Caki2 (cell line): Measurements from ENCODE around the gene GOT1. TPM values are rescaled to one million over a fixed set of nuclear protein-coding genes. Genes with fewer than 3 reads are reported as not detected.

Experiments used
- DNase-seq: peaks from one replicate; pipeline ENCODE4 v3.0.0-alpha.2; 2015; ENCODE audit warnings: low read depth
- in situ Hi-C: cut with HindIII; loops from 2 replicates; pipeline ENCODE4 v1.10.0; 2016; ENCODE audit warnings: low sequenced_read_pairs, low pct_unique_long_range_greater_than_20kb, mixed read lengths
- total RNA-seq: library from RNA; depleted of rRNA; stranded (reverse); fragments of >200 nt; shearing (Covaris generic); gene quantifications from 2 replicates; pipeline ENCODE4 v1.2.3, GENCODE V29; 2014; ENCODE audit warnings: low replicate concordance; rRNA removed

GOT1 gene
- 18.8 and 25.4 TPM in 2 replicates for total RNA-seq

DNA sequence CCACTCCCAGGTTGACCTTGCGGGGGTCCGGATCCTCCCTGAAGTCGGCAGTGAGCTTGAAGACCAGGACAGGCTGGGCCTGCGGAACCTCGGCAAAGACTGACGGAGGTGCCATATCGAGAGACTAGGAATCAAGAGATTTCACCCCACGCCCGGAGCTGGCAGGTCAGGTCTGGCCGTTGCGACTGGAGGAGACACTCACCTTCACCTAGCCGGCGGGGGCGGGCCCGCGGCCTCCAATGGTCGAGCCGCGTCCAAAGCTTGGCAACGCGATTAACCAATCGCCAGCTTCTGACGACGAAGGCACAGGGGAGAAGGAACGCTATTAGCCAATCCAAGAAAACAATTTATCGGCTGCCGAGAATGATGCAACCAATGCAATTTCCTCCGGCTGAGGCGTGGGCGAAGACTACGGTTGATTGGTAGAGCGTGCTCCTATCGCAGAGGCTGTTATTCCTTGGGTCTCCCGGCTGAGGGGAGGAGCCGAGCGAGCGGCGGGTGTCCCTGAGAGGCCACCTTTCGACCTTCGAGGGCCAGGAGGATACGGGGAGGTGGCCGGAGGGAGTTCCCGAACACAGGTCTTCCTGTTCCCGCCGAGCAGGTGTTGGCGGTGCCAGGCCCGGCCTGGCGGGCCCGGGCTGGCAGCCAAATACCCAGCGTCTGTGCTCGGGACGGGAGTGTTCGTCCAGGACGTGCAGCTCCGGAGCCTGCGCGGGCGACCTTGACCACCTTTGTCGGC is at the start of gene GOT1:
TSS of gene GOT1 (minus strand) at position 174 of the 739 bp plus-strand sequence. CDS start at position 115, 59 bp downstream.
- in situ Hi-C loops, result loop anchor here (25.0 kb wide), 1 partner anchor 182 kb away; the partner anchor contains the start of gene SLC25A28
- peak; percentile 99 for DNase-seq

DNA sequence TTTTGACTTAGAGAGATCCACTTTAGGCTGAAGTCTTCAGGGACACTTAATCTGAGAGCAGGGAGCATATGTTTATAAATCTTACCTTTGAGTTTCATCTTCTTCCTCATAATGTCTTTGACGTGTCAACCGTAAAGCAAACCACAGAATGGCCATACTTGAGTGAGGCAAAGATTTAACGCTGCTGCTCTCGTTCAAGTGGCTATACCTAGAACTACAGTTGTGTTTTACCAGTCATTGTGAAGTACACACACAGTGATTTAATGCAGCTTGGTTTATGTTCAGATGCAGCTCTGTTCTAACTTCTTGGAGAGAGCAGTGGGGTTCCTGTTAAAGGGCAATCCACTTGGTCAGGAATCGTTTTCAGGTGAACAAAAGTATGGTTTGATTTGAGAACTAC is 39.9 kb upstream of the GOT1 start:
- in situ Hi-C loops, result no loop called here

DNA sequence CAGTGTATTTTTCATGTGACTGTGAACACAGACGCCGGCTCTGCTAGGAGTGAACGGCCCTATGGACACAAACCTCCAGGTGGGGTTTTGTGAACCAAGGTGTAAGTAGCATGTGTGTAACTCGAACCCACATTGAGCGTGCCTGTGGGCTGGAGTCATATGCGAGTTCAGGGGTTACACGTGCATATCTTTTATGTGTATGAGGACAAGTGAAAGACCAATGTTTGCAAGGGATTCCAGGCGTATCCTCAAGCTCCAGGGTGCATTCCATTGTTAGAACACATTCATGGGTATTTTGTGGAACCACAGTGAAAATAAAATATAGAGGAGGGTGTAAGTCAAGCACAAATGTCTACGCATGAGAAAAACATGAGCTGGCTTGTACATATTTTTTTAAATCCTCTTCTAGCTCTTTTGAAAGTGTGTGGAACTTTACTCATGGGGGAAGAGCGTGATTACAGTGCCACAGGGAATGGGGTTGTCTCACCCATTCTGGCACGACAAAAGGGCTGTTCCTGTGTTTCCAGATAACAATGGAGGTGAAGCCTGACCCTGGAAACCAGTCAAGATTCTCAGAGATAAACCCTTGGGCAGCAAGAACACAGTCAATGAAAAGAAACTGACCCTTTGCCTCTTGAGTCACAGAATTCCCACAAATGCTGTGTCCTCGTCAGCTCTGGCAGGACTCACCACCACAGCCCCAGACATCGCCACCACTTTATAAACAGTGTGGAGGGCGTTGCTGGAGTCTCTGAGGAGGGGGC is 37.0 kb upstream of the GOT1 start:
- DNase-seq, result no peak
- in situ Hi-C loops, result no loop called here

More for the DNA sequence above, 39.9 kb upstream of the GOT1 start:
- no peak for DNase-seq

DNA sequence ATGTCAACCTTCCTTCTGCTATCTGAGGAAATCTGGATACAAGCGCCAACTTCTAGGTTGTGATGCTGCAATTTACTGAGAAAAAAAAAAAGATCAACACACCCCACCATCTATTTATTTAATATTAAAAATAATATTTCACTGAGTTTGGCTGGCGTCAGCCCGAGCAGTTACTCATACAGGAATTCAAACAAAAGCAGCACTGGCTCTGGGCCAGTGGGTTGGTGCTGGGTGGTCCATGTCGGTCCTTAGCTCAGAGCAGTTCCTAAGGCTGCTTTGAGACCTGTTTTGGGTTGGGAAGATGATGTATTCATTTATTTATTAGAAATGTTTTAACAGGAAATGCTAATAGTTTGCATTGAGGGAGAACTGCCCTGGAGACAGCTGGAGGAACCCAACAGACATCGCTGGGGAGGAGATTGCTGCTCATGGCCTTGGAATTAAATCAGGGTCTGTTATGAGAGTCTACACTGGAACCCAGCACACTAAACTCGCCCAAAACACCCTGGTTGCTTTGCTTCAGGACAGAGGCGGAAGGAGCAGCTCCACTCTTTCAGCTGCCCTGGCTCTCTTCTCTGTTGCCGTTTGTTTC is 36.3 kb upstream of the GOT1 start:
- no peak for DNase-seq
- in situ Hi-C loops, result no loop called here

DNA sequence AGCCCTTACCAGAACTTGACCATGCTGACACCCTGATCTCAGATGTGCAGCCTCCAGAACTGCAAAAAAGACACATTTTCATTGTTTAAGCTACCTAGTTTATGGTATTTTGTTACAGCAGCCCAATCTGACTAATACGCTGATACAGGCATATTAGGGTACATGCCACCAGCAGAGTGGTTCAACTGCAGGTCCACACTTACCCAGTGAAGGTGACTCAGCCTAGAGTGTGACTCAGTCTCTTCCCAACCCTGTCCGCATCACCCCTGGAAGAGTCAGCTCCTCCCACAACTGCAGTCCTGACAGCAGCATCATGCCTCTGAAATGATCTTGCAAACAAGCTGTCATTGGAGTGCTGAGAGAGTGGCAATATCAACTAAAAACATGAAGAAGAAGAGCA is 30.8 kb upstream of the GOT1 start:
- DNase-seq, result no peak

DNA sequence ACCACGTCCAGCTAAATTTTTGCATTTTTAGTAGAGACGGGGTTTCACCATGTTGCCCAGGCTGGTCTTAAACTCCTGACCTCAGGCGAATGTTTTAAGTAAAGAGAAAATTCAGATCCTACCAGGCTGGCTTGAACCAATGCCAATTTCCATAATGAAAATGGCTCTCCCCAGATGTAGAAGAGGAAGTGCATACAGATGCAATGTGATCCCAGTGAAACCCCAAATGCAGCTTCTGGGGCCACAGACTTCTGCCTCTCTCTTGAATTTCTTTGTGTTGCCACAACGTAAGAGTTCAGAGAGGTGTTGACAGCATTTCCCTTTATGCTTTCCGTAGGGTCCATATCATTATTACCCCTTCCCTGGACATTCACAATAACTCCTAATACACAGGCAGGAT is 29.6 kb upstream of the GOT1 start:
- in situ Hi-C loops, result no loop called here
- DNase-seq, result no peak

More for the DNA sequence above, 30.8 kb upstream of the GOT1 start:
- in situ Hi-C loops, result no loop called here

DNA sequence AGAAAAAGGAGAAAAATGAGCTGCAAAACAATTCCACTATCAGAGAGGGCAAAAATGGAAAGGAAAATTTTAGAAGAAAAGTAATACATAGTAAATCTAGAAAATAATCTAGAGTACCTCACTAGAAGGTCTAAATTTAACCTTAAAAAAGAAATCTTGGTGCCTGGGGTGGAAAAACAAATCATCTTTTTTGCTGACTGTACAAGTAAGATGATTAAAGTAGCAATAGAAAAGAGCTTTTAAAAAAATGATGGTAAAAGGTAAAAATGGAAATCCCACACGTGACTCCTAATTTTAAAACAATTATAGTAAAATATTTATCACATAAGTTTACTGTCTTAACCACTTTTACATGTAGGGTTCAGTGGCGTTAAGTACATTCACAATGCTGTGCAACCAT is 28.8 kb upstream of the GOT1 start:
- in situ Hi-C loops, result no loop called here
- no peak for DNase-seq

DNA sequence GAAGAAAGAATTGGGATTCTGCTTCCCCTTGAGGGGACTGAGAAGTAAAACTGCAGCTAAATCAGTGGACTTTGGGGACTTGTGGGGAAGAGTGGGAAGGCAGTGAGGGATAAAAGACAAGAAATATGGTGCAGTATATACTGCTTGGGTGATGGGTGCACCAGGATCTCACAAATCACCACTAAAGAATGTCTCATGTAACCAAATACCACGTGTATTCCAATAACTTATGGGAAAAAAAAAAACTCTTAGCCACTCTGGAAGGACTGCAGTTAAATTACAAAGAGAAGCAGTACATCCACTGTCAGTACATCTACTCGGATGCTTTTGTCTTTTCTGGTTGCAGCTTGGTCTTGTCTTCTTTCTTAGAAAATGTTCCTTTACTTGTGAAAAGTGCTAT is 27.4 kb upstream of the GOT1 start:
- in situ Hi-C loops, result no loop called here
- DNase-seq, result no peak

DNA sequence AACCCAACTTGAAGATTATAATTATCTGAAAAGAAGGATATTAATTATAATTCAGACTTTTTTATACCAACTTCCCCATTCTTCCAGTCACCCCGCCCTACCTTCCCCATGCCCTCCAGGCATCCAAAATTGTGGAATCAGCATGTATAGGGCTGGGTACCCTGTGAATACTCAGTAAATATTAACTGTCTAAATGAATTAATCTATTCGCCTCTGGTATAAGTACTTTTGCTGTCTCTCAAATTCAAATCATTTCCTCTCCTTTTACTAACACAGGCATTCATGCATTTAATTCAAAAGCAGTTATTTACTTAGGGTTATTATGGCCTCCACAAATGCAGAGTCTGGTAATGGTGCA is 26.5 kb upstream of the GOT1 start:
- in situ Hi-C loops, result no loop called here
- DNase-seq, result no peak

DNA sequence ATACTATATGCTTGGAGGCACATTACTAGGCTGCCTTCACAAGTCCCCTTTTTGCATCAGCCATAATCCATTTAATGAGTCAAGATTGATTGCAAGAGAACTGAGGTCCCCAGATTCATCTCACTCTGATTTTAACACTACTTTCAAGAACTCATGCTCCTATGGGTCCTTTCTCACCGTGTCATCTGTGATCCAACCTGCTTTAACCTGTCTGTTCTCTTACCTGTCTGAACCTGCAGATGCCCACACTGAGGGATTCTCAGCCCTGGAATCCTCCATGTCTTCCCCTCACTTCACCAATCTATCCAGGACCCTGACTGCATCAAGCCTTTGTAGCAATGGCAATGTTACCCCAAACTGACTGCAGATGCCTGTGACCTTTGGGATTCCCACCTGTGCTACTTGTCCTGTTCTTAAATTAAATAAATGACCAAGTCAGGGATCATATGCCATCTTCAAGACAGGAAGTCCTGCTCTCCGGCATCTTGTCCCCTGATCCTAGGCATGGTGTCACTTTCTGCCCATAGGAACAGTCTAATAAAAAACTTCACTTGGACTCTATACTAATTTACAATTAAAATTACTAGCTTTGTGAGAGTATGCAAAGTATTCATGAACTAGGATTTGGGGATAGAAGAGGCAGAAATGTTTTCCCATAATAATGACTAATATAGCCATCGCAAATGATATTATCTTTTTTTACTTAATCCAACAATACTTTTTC is 25.9 kb upstream of the GOT1 start:
- DNase-seq, result no peak
- in situ Hi-C loops, result no loop called here

DNA sequence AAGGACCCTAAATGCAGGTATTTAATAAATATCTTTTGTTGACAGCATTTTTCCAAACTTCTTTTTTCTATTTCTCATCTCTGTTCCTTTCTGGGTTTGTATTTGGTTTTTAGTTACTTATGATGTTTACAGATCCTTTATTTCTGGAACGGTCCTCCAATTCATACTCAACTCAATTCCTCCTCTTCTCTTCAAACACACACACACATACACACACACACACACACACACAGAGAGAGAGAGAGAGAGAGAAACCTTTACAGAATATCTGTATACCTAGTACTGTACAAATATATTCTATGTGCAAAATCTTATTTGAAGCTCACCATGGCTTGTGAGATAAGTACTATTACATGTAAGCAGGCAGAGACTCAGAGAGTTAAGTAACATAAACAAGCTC is 21.6 kb upstream of the GOT1 start:
- in situ Hi-C loops, result no loop called here
- DNase-seq, result no peak

DNA sequence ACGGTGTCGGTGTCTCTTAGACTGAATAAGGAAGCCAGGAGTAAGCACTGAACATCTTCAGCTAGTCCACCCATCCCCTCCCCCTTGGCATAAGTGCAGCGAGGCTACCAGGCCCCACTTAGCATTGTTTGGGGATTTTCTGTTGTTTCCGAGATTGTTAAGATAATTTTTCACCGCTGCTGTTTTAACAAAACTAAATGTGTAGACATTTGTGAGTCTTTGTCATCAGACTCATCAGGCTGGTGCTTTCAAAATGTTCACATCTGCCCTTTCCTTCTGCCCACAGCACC is 21.0 kb upstream of the GOT1 start:
- in situ Hi-C loops, result no loop called here
- DNase-seq, result no peak

DNA sequence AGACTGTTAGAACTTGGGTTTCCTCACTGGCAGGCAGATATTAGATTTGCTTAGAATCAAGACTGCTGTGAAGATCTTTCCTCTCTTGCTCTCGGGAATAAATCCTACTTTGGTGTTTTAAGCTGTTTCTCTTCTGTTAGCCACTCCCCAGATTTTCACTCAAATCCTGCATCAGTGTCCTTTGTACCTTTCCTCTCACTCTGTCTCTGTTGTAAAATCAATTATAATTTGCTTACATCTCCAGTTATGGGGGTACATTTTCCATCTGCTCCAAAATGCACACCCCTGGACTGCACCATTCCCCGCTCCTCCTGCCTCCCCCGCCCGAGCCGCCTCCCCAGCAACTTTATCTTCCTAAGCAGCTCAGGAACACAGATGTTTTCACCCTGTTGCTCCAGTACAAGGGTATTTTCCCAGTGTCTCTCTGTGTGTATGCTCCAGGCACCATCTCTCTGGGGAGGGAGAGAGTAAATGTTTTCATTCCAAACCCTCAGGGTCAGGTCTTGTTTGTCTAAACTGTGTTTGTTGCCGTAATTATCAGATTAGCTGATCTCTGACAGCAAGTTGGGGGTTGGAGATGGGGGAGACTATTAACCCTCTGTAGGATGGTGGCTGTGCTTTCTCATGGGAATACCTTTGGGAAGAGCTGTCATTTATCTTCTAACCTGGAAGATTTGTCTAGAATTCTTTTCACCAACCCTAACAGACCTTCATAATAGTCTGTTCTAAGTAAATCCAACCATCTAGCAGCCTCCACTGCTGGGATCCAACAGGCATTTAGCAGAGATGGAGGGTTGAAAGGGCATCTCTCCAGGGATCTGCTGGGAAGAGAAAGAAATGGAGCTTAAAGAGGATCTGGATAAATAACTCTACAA is 20.4 kb upstream of the GOT1 start:
- in situ Hi-C loops, result no loop called here

DNA sequence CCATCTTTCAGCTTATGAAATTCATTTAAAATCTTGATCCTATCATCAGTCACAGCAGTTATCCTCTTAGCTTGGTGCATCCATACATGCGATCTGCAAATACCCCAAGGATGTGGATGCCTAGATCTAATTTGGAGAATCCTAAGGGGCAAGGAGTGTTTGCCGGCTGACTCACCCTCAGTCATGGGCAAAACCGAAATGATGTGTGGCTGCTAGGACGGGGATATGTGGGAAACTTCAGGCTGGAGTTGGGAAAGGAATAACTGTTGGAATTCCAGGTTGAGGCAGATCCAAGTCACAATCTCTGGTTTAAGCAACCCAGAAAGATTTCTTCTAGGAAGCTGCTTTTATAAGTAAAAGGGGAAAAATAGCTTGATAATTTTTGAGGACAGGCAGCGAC is 19.7 kb upstream of the GOT1 start:
- in situ Hi-C loops, result no loop called here

More for the DNA sequence above, 20.4 kb upstream of the GOT1 start:
- no peak for DNase-seq

DNA sequence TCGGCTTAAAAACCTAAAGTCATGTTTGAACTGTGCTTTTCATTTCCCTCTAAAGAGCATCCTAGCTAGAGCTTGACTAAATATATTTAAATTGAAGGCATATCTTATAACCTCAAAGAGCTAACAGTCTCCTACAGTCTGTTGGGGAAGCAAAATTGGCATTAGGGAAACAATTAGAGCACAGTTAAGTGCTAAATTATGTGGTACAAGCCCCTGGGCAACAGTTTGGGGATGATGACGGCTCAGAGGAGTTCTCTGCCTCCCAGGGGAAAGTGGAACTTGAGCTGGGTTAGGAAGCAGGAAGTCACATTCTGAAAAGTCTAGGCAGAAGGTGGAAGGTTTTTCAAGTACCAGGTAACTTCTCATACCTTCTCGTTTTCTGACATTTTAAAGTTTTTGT is 18.6 kb upstream of the GOT1 start:
- in situ Hi-C loops, result loop anchor here (25.0 kb wide), 1 partner anchor 163 kb away; the partner anchor contains the start of gene SLC25A28
- no peak for DNase-seq

More for the DNA sequence above, 19.7 kb upstream of the GOT1 start:
- no peak for DNase-seq

DNA sequence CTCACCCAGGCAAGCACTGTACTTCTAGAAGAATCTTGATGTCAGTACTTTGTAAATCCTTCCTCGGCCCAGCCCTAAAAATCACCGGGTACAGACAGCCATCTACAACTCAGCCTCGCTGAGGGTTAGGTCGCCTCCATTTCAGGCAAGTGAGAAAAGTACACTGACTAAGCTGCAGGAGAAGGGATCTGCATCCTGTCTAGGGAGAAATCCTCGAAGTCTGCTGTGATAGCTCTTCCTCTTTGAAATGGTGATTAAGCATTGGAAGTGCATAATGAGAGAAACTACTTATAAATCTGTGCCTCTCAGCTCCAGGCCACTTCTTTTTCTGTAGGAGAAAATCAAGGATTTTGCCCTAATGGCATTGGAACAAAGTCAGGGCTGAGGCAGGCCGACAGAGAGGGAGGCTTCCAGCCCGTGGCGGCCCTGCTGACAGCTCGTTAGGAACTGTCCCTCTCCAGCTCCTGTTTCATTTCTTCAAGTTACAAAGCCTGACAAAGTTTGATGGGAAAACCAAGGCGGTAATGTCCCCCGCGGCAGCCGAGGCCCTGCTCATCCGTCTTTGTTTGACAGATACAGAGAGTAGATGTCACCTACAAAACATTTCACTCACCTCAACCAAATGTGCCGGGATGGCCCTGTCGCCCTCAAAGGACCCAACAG is 14.1 kb upstream of the GOT1 start:
- in situ Hi-C loops, result loop anchor here (25.0 kb wide), 1 partner anchor 168 kb away; the partner anchor contains the start of gene SLC25A28
- no peak for DNase-seq

DNA sequence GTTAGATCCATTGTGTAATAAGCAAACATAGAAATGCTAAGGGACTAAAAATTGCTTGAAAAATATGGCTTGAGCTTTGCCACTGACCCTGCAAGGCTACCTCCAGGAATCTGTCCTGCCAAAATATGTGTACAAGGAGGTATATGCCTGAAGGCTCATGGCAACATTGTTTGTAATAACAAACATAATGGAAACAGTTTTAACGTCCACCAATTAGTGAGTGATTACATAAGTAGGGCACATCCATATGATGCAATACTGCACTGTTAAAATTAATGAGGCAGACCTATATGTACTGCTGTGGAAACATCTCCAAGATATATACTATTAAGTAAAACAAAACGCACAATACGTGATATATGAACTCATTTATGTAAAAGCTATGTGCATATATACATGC is 13.1 kb upstream of the GOT1 start:
- in situ Hi-C loops, result loop anchor here (25.0 kb wide), 1 partner anchor 169 kb away; the partner anchor contains the start of gene SLC25A28

More for the DNA sequence above, 13.1 kb upstream of the GOT1 start:
- DNase-seq, result no peak
